T-helper 1 cell (primary cell): ENCODE measurements around the gene YY1.

Experiments
- DNase-seq, 5 donors: peaks; one replicate each; pipeline ENCODE4 v3.0.0-alpha.2; 2012 to 2020

The YY1 gene

GRCh38 chr14:100317912-100318808 lies 79.2 kb downstream of the YY1 start:
- DNase-seq: peak; percentile 41 to 63 (median 53)

GRCh38 chr14:100320157-100320856 lies 81.4 kb downstream of the YY1 start:
- DNase-seq: no peak

GRCh38 chr14:100321473-100322137 lies 82.7 kb downstream of the YY1 start:
- DNase-seq: no peak

GRCh38 chr14:100322138-100322957 lies 83.4 kb downstream of the YY1 start:
- DNase-seq: no peak

- no peak for DNase-seq
Observed at GRCh38 chr14:100323121-100323941, 84.4 kb downstream of the YY1 start, which contains the start of gene SLC25A47. SLC25A47 (plus strand) TSS chr14:100323339; CDS start chr14:100323415, 76 bp downstream.

GRCh38 chr14:100323942-100324307 lies 85.0 kb downstream of the YY1 start:
- no peak for DNase-seq

- no peak for DNase-seq
Observed at GRCh38 chr14:100325231-100325632, 86.3 kb downstream of the YY1 start.

GRCh38 chr14:100325958-100326357 lies 87.0 kb downstream of the YY1 start:
- no peak for DNase-seq

- DNase-seq: no peak
Observed at GRCh38 chr14:100327128-100327527, 88.2 kb downstream of the YY1 start.

GRCh38 chr14:100328495-100329163 lies 89.7 kb downstream of the YY1 start:
- DNase-seq: no peak

- DNase-seq: no peak
Observed at GRCh38 chr14:100329233-100330006, 90.5 kb downstream of the YY1 start.

- no peak for DNase-seq
Observed at GRCh38 chr14:100330007-100330344, 91.0 kb downstream of the YY1 start.

- DNase-seq: no peak
Observed at GRCh38 chr14:100330388-100330931, 91.5 kb downstream of the YY1 start.

- no peak for DNase-seq
Observed at GRCh38 chr14:100332071-100332639, 93.2 kb downstream of the YY1 start.
